ENCODE measurements around the gene CRTC3.

The CRTC3 gene

GRCh38 chr15:90598031-90598577 lies 68.4 kb downstream of the CRTC3 start:
- DNase-seq = no peak

- no peak for DNase-seq
These were observed 69.0 kb downstream of the CRTC3 start for GRCh38 chr15:90598679-90599078.

GRCh38 chr15:90599116-90599515 lies 69.4 kb downstream of the CRTC3 start:
- no peak for DNase-seq

- DNase-seq = no peak
These were observed 69.9 kb downstream of the CRTC3 start for GRCh38 chr15:90599644-90600043.

- no peak for DNase-seq
These were observed 71.2 kb downstream of the CRTC3 start for GRCh38 chr15:90600954-90601353.

- no peak for DNase-seq
These were observed 74.2 kb downstream of the CRTC3 start for GRCh38 chr15:90603893-90604292.

GRCh38 chr15:90606641-90607040 lies 76.9 kb downstream of the CRTC3 start:
- DNase-seq = no peak

- peak; percentile 71 for DNase-seq
These were observed 77.6 kb downstream of the CRTC3 start for GRCh38 chr15:90607361-90607760.

GRCh38 chr15:90609242-90610180 lies 79.8 kb downstream of the CRTC3 start:
- no peak for DNase-seq

- DNase-seq = no peak
These were observed 80.5 kb downstream of the CRTC3 start for GRCh38 chr15:90610190-90610589.

GRCh38 chr15:90611157-90611556 lies 81.4 kb downstream of the CRTC3 start:
- no peak for DNase-seq

GRCh38 chr15:90617171-90617570 lies 87.4 kb downstream of the CRTC3 start:
- no peak for DNase-seq

GRCh38 chr15:90617668-90618097 lies 88.0 kb downstream of the CRTC3 start:
- peak; percentile 4 for DNase-seq

- peak; percentile 52 for DNase-seq
These were observed 88.8 kb downstream of the CRTC3 start for GRCh38 chr15:90618330-90619125.

- no peak for DNase-seq
These were observed 89.7 kb downstream of the CRTC3 start for GRCh38 chr15:90619468-90619867.

- no peak for DNase-seq
These were observed 90.2 kb downstream of the CRTC3 start for GRCh38 chr15:90619939-90620338.

- DNase-seq = no peak
These were observed 90.8 kb downstream of the CRTC3 start for GRCh38 chr15:90620379-90621067.

GRCh38 chr15:90623854-90624253 lies 94.1 kb downstream of the CRTC3 start:
- DNase-seq = no peak

GRCh38 chr15:90624278-90624981 lies 94.7 kb downstream of the CRTC3 start:
- no peak for DNase-seq

GRCh38 chr15:90625037-90625436 lies 95.3 kb downstream of the CRTC3 start:
- DNase-seq = no peak

GRCh38 chr15:90629217-90629616 lies 99.5 kb downstream of the CRTC3 start:
- no peak for DNase-seq

GRCh38 chr15:90633360-90633759 lies 103.6 kb downstream of the CRTC3 start:
- no peak for DNase-seq

Data from NCI-H2029 treated with DMSO at 0.1 percent for 48 hours (cell line).